Hepatocyte (in vitro differentiated cells): ENCODE results near the gene KCNMA1.

Source experiments
- EZH2 ChIP-seq: fragments of 200-600 bp; sonication (generic); IDR thresholded peaks from 2 replicates; pipeline ENCODE4 v1.6.1; 2016; ENCODE audit warnings: antibody characterized with exemption, mild to moderate bottlenecking, borderline replicate concordance
- EZH2phosphoT487 ChIP-seq: fragments of 200-600 bp; sonication (generic); IDR thresholded peaks from one replicate; pipeline ENCODE4 v1.6.1; 2018; ENCODE audit warnings: antibody characterized with exemption, mild to moderate bottlenecking, low read depth, moderate library complexity; ENCODE audit not compliant: unreplicated experiment, severe bottlenecking
- TF ChIP-seq, protein P1 (sequence below): fragments of 200-600 bp; sonication (generic); IDR thresholded peaks from 2 replicates; pipeline ENCODE4 v1.5.1; 2016; ENCODE audit warnings: antibody characterized with exemption, mild to moderate bottlenecking; ENCODE audit not compliant: poor library complexity

DNA sequence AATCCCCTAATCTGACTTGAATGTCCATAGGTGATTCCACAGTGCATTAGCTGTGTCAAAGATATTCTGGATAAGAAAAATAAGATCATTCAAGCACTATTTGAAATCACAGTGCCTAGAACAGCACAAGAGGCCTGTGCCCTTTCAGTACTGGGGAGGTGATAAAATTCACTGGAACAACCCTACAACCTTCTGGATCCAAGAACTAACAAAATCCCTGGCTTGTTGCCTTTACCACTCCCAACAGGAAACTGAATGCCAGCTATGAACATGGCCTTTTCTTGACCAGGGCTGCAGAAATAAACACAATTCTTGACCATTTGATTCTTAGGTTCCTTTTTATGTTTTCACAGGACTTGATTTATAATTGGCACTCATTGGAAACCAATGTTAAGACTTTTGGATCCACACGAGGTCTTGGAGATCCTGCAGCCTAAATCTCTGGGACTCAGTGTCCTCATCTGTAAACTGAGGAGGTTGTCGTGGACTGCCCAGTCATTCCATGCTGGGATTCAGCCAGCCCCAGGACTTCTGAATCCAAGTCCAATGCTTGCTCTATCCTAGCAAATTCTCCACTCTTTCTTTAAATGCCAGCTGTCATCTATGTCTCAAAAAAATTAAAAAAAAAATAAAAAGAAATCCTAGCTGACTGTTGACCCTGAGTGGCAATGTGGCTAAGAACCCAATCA, 624.7 kb downstream of the KCNMA1 start:
- TF ChIP-seq, protein P1, sequence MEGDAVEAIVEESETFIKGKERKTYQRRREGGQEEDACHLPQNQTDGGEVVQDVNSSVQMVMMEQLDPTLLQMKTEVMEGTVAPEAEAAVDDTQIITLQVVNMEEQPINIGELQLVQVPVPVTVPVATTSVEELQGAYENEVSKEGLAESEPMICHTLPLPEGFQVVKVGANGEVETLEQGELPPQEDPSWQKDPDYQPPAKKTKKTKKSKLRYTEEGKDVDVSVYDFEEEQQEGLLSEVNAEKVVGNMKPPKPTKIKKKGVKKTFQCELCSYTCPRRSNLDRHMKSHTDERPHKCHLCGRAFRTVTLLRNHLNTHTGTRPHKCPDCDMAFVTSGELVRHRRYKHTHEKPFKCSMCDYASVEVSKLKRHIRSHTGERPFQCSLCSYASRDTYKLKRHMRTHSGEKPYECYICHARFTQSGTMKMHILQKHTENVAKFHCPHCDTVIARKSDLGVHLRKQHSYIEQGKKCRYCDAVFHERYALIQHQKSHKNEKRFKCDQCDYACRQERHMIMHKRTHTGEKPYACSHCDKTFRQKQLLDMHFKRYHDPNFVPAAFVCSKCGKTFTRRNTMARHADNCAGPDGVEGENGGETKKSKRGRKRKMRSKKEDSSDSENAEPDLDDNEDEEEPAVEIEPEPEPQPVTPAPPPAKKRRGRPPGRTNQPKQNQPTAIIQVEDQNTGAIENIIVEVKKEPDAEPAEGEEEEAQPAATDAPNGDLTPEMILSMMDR: no peak
- TF ChIP-seq EZH2: no peak
- no peak for TF ChIP-seq EZH2phosphoT487
